Esophagus squamous epithelium (tissue), 4 donors: ENCODE results near the gene DHRSX.

Experiments
- POLR2A ChIP-seq, 4 donors: fragments of 450-650 bp; IDR thresholded peaks; one replicate each; pipeline ENCODE4 v1.6.1; 2017; ENCODE audit warnings: antibody characterized with exemption in 4 of 4, mild to moderate bottlenecking in 4 of 4, moderate library complexity in 3 of 4
- TF ChIP-seq, protein P1 (sequence below), 6 experiments: fragments of 450-650 bp in 4 of 6; fragments of 200-600 bp in 2 of 6; sonication (generic) in 2 of 6; IDR thresholded peaks; one replicate each; pipeline ENCODE4 v1.5.1; 2016 to 2019; ENCODE audit warnings: antibody characterized with exemption in 6 of 6, mild to moderate bottlenecking in 4 of 6, moderate library complexity in 4 of 6

DNA sequence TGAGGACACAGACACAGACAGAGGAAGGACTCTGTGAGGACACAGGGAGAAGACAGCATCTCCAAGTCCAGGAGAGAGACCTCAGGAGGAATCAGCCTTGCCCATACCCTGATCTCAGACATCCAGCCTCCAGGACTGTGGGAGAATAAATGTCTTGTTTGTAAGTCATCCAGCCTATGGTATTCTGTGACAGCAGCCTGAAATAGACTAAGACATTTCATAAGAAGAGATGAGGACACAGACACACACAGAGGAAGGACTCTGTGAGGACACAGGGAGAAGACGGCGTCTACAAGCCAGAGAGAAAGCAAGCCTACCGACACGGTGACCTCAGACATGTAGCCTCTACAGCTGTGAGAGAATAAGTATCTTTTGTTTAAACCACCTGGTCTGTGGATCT is 112.1 kb downstream of the DHRSX start:
- TF ChIP-seq, protein P1, sequence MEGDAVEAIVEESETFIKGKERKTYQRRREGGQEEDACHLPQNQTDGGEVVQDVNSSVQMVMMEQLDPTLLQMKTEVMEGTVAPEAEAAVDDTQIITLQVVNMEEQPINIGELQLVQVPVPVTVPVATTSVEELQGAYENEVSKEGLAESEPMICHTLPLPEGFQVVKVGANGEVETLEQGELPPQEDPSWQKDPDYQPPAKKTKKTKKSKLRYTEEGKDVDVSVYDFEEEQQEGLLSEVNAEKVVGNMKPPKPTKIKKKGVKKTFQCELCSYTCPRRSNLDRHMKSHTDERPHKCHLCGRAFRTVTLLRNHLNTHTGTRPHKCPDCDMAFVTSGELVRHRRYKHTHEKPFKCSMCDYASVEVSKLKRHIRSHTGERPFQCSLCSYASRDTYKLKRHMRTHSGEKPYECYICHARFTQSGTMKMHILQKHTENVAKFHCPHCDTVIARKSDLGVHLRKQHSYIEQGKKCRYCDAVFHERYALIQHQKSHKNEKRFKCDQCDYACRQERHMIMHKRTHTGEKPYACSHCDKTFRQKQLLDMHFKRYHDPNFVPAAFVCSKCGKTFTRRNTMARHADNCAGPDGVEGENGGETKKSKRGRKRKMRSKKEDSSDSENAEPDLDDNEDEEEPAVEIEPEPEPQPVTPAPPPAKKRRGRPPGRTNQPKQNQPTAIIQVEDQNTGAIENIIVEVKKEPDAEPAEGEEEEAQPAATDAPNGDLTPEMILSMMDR (IDR thresholded peaks at IDR 0.05), result no peak
- TF ChIP-seq POLR2A (IDR thresholded peaks at IDR 0.05), result no peak
